A549 (cell line): ENCODE measurements around the gene BCAS4. TPM values are rescaled to one million over a fixed set of nuclear protein-coding genes. Genes with fewer than 3 reads are reported as not detected.

Experiments used
- ATAC-seq, 2 experiments: fragments of 200-7000 bp in 1 of 2; fragments of >200 bp in 1 of 2; cut with Nextera tagmentation in 1 of 2; cut with Tn5 transposase in 1 of 2; 3 replicates each; pipeline versions ENCODE4 v1.8.0 to v1.9.1; 2018 to 2020; ENCODE audit warnings: mild to moderate bottlenecking in 1 of 2, moderate library complexity in 1 of 2
- CTCF ChIA-PET: fragments of 300-600 bp; sonication (Branson Sonifier 250); formaldehyde crosslinking; extraction: SDS; loops from one replicate; lab custom pipeline; 2021; ENCODE audit warnings: antibody characterized with exemption, inconsistent platforms; lab: Yijun Ruan, JAX
- POLR2A ChIA-PET: fragments of 350-600 bp; formaldehyde crosslinking; extraction: SDS; loops from one replicate; lab custom pipeline; 2021; ENCODE audit warnings: antibody characterized with exemption, inconsistent platforms; lab: Yijun Ruan, JAX
- DNase-seq, 2 experiments: peaks; one replicate each; pipeline versions ENCODE4 v3.0.0 to v3.0.0-alpha.2; 2011 to 2016; ENCODE audit warnings: low read depth in 1 of 2, low spot score in 1 of 2
- FAIRE-seq: peaks from 2 replicates; lab custom pipeline; 2011; peaks lifted over from hg19 to GRCh38; lab: Jason Lieb, UNC
- H3K27ac ChIP-seq, 2 experiments: fragments of >200 bp; sonication (Bioruptor Twin); formaldehyde crosslinking; 3 replicates each; pipeline ENCODE4 v1.5.1; 2016 to 2017
- H3K4me1 ChIP-seq: fragments of >200 bp; sonication (Bioruptor Twin); formaldehyde crosslinking; 3 replicates; pipeline ENCODE4 v1.6.1; 2016
- H3K4me2 ChIP-seq: fragments of >200 bp; sonication (Bioruptor Twin); formaldehyde crosslinking; 3 replicates; pipeline ENCODE4 v1.6.1; 2016
- H3K4me3 ChIP-seq: fragments of >200 bp; sonication (Bioruptor Twin); formaldehyde crosslinking; 3 replicates; pipeline ENCODE4 v1.5.1; 2016
- H3K9me3 ChIP-seq: fragments of >200 bp; sonication (Bioruptor Twin); formaldehyde crosslinking; 3 replicates; pipeline ENCODE4 v1.6.1; 2016
- BHLHE40 ChIP-seq: IDR thresholded peaks from 2 replicates; pipeline ENCODE4 v1.6.1; 2012; ENCODE audit warnings: low read depth, low read length, inconsistent platforms
- CBX2 ChIP-seq: fragments of 200-600 bp; sonication (generic); IDR thresholded peaks from 2 replicates; pipeline ENCODE4 v1.6.1; 2016; ENCODE audit warnings: low read depth, mild to moderate bottlenecking, borderline replicate concordance
- CHD2 ChIP-seq: fragments of 150-350 bp; IDR thresholded peaks from 2 replicates; pipeline ENCODE4 v1.6.1; 2014; ENCODE audit warnings: low read length; ENCODE audit not compliant: partially characterized antibody
- EHMT2 ChIP-seq: fragments of 200-600 bp; sonication (generic); IDR thresholded peaks from 2 replicates; pipeline ENCODE4 v1.6.1; 2016; ENCODE audit warnings: antibody characterized with exemption, low read depth, mild to moderate bottlenecking, moderate library complexity
- EP300 ChIP-seq, 2 experiments: fragments of >200 bp; sonication (Bioruptor Twin); formaldehyde crosslinking; IDR thresholded peaks; 2 replicates in 1 of 2; 3 replicates in 1 of 2; pipeline ENCODE4 v1.6.1; 2016 to 2017
- FOXS1 ChIP-seq: fragments of 250-450 bp; sonication (Bioruptor Pico); IDR thresholded peaks from 2 replicates; pipeline ENCODE4 v1.5.0; 2020; ENCODE audit warnings: mild to moderate bottlenecking, moderate library complexity
- MYC ChIP-seq: IDR thresholded peaks from 2 replicates; pipeline ENCODE4 v1.6.1; 2012; ENCODE audit warnings: mild to moderate bottlenecking, inconsistent platforms, low read length, improper control_type of control experiment, borderline replicate concordance
- NFE2L2 ChIP-seq: fragments of 150-350 bp; conservative IDR thresholded peaks from 2 replicates; pipeline ENCODE4 v1.6.1; 2014; ENCODE audit warnings: low read length
- RAD21 ChIP-seq, 2 experiments: fragments of >200 bp in 1 of 2; sonication (Bioruptor Twin) in 1 of 2; formaldehyde crosslinking in 1 of 2; IDR thresholded peaks in 1 of 2; conservative IDR thresholded peaks in 1 of 2; 2 replicates in 1 of 2; 3 replicates in 1 of 2; pipeline ENCODE4 v1.6.1; 2012 to 2018; ENCODE audit warnings: inconsistent platforms in 1 of 2
- RFX5 ChIP-seq: fragments of 450-650 bp; IDR thresholded peaks from 2 replicates; pipeline ENCODE4 v1.7.1; 2014; ENCODE audit warnings: antibody characterized with exemption, mild to moderate bottlenecking, moderate library complexity
- SREBF2 ChIP-seq: fragments of 450-650 bp; IDR thresholded peaks from 2 replicates; pipeline ENCODE4 v1.6.1; 2014; ENCODE audit warnings: mild to moderate bottlenecking, moderate library complexity
- ZC3H11A ChIP-seq: fragments of 450-650 bp; IDR thresholded peaks from 2 replicates; pipeline ENCODE4 v1.6.1; 2014; ENCODE audit warnings: antibody characterized with exemption, mild to moderate bottlenecking
- ZFP36 ChIP-seq: fragments of 450-650 bp; IDR thresholded peaks from 2 replicates; pipeline ENCODE4 v1.6.1; 2014; ENCODE audit warnings: borderline replicate concordance; ENCODE audit not compliant: partially characterized antibody
- WGBS: methylation state at CpG from one replicate; pipeline ENCODE4 v1.1.6; 2017; ENCODE audit errors: missing lambda C conversion rate; 5-methylcytosine and 5-hydroxymethylcytosine counted together
- polyA plus RNA-seq, 4 experiments: library from polyadenylated mRNA; depleted of rRNA in 3 of 4; stranded (reverse); fragments of >200 nt; fragmentation: RNase III in 1 of 4; extraction: RNeasy Plus Mini Kit Qiagen cat#74134 plus additional on column Dnase treatment in 1 of 4; gene quantifications; 2 replicates in 3 of 4; 3 replicates in 1 of 4; pipeline ENCODE4 v1.2.3, GENCODE V29; 2011 to 2017
- TF ChIP-seq, protein P1 (sequence below): fragments of 450-650 bp; IDR thresholded peaks from 2 replicates; pipeline ENCODE4 v1.6.1; 2014; ENCODE audit warnings: antibody characterized with exemption
- TF ChIP-seq, protein P2 (sequence below): fragments of 250-450 bp; sonication (Bioruptor Pico); IDR thresholded peaks from 2 replicates; pipeline ENCODE4 v1.5.0; 2020; ENCODE audit warnings: low read depth, mild to moderate bottlenecking, moderate library complexity
- TF ChIP-seq, protein P3 (sequence below): fragments of >200 bp; sonication (Bioruptor Twin); formaldehyde crosslinking; IDR thresholded peaks from 3 replicates; pipeline ENCODE4 v1.5.1; 2016

Gene BCAS4
- polyA plus RNA-seq, 2 of the 4 experiments (the other 2 are of a cell fraction), result 16.9 to 48.4 TPM

DNA sequence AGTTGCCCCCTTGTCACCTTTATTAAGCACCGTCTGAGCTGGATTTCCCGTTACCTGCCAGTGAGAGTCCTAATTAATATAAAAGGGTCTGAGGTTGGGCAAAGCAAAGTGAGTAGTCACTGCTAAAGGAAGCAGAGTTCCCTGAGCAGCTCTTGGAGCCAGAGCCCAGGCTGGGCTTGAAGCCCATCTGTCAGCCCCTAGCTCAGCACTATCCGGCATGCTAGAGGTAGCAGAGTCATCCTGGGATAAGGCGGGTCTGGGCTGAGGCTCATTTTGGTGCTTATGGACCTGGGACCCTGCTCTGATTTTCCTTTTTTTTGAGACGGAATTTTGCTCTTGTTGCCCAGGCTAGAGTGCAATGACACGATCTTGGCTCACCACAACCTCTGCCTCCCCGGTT is 90.2 kb downstream of the BCAS4 start (continued):
- TF ChIP-seq RAD21 (conservative IDR thresholded peaks at IDR 0.05 in 1 of 2, IDR thresholded peaks at IDR 0.05 in 1 of 2) (no peak), FOXS1 (CRISPR knock-in tag) (no peak), EP300 (IDR thresholded peaks at IDR 0.05) (no peak)
- TF ChIP-seq, protein P1, sequence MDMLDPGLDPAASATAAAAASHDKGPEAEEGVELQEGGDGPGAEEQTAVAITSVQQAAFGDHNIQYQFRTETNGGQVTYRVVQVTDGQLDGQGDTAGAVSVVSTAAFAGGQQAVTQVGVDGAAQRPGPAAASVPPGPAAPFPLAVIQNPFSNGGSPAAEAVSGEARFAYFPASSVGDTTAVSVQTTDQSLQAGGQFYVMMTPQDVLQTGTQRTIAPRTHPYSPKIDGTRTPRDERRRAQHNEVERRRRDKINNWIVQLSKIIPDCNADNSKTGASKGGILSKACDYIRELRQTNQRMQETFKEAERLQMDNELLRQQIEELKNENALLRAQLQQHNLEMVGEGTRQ, result no peak

DNA sequence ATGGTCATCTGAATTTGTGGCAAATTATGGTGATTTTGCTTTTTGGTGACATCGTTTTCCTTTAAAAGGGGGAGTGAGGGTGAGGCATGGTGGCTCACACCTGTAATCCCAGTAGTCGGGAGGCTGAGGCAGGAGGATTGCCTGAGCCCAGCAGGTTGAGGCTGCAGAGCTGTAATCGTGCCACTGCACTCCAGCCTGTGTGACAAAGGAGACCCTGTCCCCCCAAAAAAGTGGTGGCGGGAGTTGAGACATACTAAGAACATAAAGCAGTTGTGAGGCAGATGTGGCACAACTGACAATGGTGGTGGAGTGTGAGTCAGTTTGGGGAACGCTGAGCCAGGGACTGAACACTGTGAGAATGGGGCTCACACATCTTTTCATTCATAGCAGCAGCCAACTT is 90.9 kb downstream of the BCAS4 start:
- H3K4me1 ChIP-seq, result no peaks in the 10 kb centered on the region
- H3K4me3 ChIP-seq, result no peak overlapping the region
- ATAC-seq, result peak; percentile 20 to 23; a peak in 2 of 6 replicates
- FAIRE-seq, result no peak
- no peaks in the 10 kb centered on the region for H3K9me3 ChIP-seq
- TF ChIP-seq MYC (no peak), EP300 (IDR thresholded peaks at IDR 0.05) (no peak), CHD2 (no peak), BHLHE40 (no peak), SREBF2 (no peak), ZC3H11A (no peak), EHMT2 (no peak), ZFP36 (no peak)
- TF ChIP-seq, protein P1, result no peak
- TF ChIP-seq, protein P2, sequence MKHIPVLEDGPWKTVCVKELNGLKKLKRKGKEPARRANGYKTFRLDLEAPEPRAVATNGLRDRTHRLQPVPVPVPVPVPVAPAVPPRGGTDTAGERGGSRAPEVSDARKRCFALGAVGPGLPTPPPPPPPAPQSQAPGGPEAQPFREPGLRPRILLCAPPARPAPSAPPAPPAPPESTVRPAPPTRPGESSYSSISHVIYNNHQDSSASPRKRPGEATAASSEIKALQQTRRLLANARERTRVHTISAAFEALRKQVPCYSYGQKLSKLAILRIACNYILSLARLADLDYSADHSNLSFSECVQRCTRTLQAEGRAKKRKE (CRISPR knock-in tag), result no peak
- TF ChIP-seq, all 56 proteins: peak for 0
- Histone ChIP-seq H3K4me2 (no peak overlapping the region), H3K27ac (no peak overlapping the region)
- CTCF ChIA-PET, result interaction anchor here (1.4 to 1.9 kb wide), 3 partner anchors 9 to 92 kb away, joined by 5 to 6 read pairs (median 5); partner anchors contain the start of gene BCAS4
- 91% methylated on average over 5 of the region's 5 CpGs for WGBS
- DNase-seq, result no peak
- POLR2A ChIA-PET, result no interaction called here

DNA sequence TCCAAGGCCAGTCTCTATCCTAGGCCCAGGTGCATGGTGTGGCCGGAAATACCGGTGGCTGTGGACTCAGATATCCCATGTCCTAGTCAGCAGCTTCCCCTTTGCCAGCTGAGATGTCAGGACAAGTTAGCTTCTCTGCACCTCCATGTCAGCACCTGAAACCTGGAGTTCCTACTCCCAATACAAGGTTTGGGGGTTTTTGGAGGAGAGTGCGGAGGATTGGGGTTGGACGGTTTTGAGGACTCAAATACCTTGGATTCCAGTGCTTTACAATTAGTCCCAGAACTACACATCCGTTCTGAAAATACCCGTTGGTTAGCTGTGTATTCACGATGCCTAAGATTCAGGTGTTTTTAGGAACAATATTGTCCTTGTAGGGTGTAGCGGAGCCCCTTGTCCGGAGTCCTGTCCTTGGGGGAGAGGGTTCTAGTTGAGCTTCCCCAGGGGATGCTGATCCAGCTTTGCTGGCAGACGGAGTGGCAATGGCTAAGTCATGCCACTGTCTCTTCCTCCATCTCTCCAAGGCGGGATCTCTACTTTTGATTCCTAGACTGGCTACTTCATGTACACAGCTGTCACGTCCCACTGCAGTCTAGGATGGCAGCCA is 91.4 kb downstream of the BCAS4 start:
- CTCF ChIA-PET, result interaction anchor here (1.4 to 1.9 kb wide), 3 partner anchors 10 to 92 kb away, joined by 5 to 6 read pairs (median 5); partner anchors contain the start of gene BCAS4
- 92% methylated on average over 12 of the region's 12 CpGs for WGBS
- DNase-seq (no peak), ATAC-seq (peak in 1 of 2 experiments; percentile 15; a peak in 2 of 6 replicates)
- Histone ChIP-seq H3K9me3 (no peaks in the 10 kb centered on the region), H3K4me2 (no peak overlapping the region), H3K4me1 (no peaks in the 10 kb centered on the region)
- POLR2A ChIA-PET, result no interaction called here
- TF ChIP-seq RFX5 (no peak), CBX2 (no peak), NFE2L2 (no peak)
- TF ChIP-seq, protein P3, sequence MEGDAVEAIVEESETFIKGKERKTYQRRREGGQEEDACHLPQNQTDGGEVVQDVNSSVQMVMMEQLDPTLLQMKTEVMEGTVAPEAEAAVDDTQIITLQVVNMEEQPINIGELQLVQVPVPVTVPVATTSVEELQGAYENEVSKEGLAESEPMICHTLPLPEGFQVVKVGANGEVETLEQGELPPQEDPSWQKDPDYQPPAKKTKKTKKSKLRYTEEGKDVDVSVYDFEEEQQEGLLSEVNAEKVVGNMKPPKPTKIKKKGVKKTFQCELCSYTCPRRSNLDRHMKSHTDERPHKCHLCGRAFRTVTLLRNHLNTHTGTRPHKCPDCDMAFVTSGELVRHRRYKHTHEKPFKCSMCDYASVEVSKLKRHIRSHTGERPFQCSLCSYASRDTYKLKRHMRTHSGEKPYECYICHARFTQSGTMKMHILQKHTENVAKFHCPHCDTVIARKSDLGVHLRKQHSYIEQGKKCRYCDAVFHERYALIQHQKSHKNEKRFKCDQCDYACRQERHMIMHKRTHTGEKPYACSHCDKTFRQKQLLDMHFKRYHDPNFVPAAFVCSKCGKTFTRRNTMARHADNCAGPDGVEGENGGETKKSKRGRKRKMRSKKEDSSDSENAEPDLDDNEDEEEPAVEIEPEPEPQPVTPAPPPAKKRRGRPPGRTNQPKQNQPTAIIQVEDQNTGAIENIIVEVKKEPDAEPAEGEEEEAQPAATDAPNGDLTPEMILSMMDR, result no peak
- TF ChIP-seq, all 56 proteins: peak for 0
- Histone ChIP-seq H3K4me3 (no peak overlapping the region), H3K27ac (no peak overlapping the region)
- FAIRE-seq, result no peak
